Liver (tissue), 9 donors: ENCODE results near the gene STH. TPM values are rescaled to one million over a fixed set of nuclear protein-coding genes. Genes with fewer than 3 reads are reported as not detected.

Source experiments
- DNase-seq: peaks from one replicate; pipeline ENCODE4 v3.0.0-alpha.2; 2017; ENCODE audit warnings: low spot score
- H3K27ac ChIP-seq, 2 donors: one replicate each; pipeline ENCODE4 v1.7.0; 2013; ENCODE audit warnings: inconsistent platforms in 2 of 2, low read length in 2 of 2, control low read depth in 1 of 2, low read depth in 1 of 2, mild to moderate bottlenecking in 1 of 2
- H3K27me3 ChIP-seq, 4 donors: one replicate each; pipeline versions ENCODE4 v1.6.1 to v1.7.0; 2013; ENCODE audit warnings: low read length in 3 of 4, inconsistent platforms in 1 of 4, mild to moderate bottlenecking in 1 of 4, moderate library complexity in 1 of 4; ENCODE audit not compliant: control insufficient read depth in 4 of 4, insufficient read depth in 4 of 4
- H3K36me3 ChIP-seq, 4 donors: one replicate each; pipeline versions ENCODE4 v1.6.1 to v1.7.0; 2013; ENCODE audit warnings: low read length in 3 of 4, mild to moderate bottlenecking in 3 of 4, low read depth in 1 of 4, moderate library complexity in 1 of 4; ENCODE audit not compliant: control insufficient read depth in 4 of 4, insufficient read depth in 3 of 4
- H3K4me1 ChIP-seq, 4 donors: one replicate each; pipeline versions ENCODE4 v1.6.1 to v1.7.0; 2013; ENCODE audit warnings: low read length in 3 of 4, mild to moderate bottlenecking in 3 of 4, moderate library complexity in 1 of 4; ENCODE audit not compliant: control insufficient read depth in 4 of 4, insufficient read depth in 4 of 4
- H3K4me3 ChIP-seq, 3 donors: one replicate each; pipeline versions ENCODE4 v1.6.1 to v1.7.0; 2013; ENCODE audit warnings: low read length in 3 of 3, control low read depth in 1 of 3, low read depth in 1 of 3, mild to moderate bottlenecking in 1 of 3
- H3K9ac ChIP-seq, 2 donors: one replicate each; pipeline ENCODE4 v1.7.0; 2013; ENCODE audit warnings: low read length in 2 of 2, mild to moderate bottlenecking in 2 of 2, moderate library complexity in 2 of 2, control low read depth in 1 of 2, low read depth in 1 of 2
- H3K9me3 ChIP-seq, 4 donors: one replicate each; pipeline versions ENCODE4 v1.6.1 to v1.7.0; 2013; ENCODE audit warnings: low read length in 3 of 4; ENCODE audit not compliant: control insufficient read depth in 4 of 4
- ATF3 ChIP-seq: IDR thresholded peaks from 2 replicates; pipeline ENCODE4 v1.6.1; 2016; ENCODE audit warnings: antibody characterized with exemption
- EGR1 ChIP-seq, 2 donors: IDR thresholded peaks; 2 replicates each; pipeline ENCODE4 v1.6.1; 2016 to 2018; ENCODE audit warnings: antibody characterized with exemption in 2 of 2, low read depth in 2 of 2
- FOXA1 ChIP-seq: IDR thresholded peaks from 2 replicates; pipeline ENCODE4 v1.6.1; 2016; ENCODE audit warnings: antibody characterized with exemption
- FOXA2 ChIP-seq: IDR thresholded peaks from 2 replicates; pipeline ENCODE4 v1.6.1; 2016; ENCODE audit warnings: antibody characterized with exemption
- GABPA ChIP-seq, 2 donors: IDR thresholded peaks in 1 of 2; conservative IDR thresholded peaks in 1 of 2; 2 replicates each; pipeline ENCODE4 v1.6.1; 2016; ENCODE audit warnings: antibody characterized with exemption in 2 of 2, mild to moderate bottlenecking in 1 of 2, moderate library complexity in 1 of 2
- HNF4A ChIP-seq, 2 donors: conservative IDR thresholded peaks; 2 replicates each; pipeline ENCODE4 v1.6.1; 2016; ENCODE audit warnings: antibody characterized with exemption in 2 of 2, mild to moderate bottlenecking in 2 of 2
- HNF4G ChIP-seq: IDR thresholded peaks from 2 replicates; pipeline ENCODE4 v1.6.1; 2016; ENCODE audit warnings: antibody characterized with exemption
- JUND ChIP-seq, 2 donors: IDR thresholded peaks; 2 replicates each; pipeline ENCODE4 v1.6.1; 2016; ENCODE audit warnings: antibody characterized with exemption in 2 of 2
- MAX ChIP-seq: IDR thresholded peaks from 2 replicates; pipeline ENCODE4 v1.6.1; 2016; ENCODE audit warnings: antibody characterized with exemption
- NR2F2 ChIP-seq: IDR thresholded peaks from 2 replicates; pipeline ENCODE4 v1.6.1; 2016; ENCODE audit warnings: antibody characterized with exemption
- RAD21 ChIP-seq, 2 donors: IDR thresholded peaks; 2 replicates each; pipeline ENCODE4 v1.6.1; 2016; ENCODE audit warnings: antibody characterized with exemption in 2 of 2, mild to moderate bottlenecking in 2 of 2
- SP1 ChIP-seq: IDR thresholded peaks from 2 replicates; pipeline ENCODE4 v1.6.1; 2018; ENCODE audit warnings: antibody characterized with exemption, mild to moderate bottlenecking
- TAF1 ChIP-seq: conservative IDR thresholded peaks from 2 replicates; pipeline ENCODE4 v1.6.1; 2016; ENCODE audit warnings: antibody characterized with exemption, mild to moderate bottlenecking
- YY1 ChIP-seq: IDR thresholded peaks from 2 replicates; pipeline ENCODE4 v1.6.1; 2016; ENCODE audit warnings: antibody characterized with exemption, mild to moderate bottlenecking
- WGBS: extraction: QIAGEN DNeasy Blood & Tissue Kit; methylation state at CpG from one replicate; pipeline ENCODE4 v1.1.7; 2013; 5-methylcytosine and 5-hydroxymethylcytosine counted together
- polyA plus RNA-seq, 2 donors: library from polyadenylated mRNA; stranded (reverse) in 1 of 2; unstranded in 1 of 2; fragments of 200-250 nt in 1 of 2; fragments of >200 nt in 1 of 2; fragmentation: Nextera tagmentation in 1 of 2; extraction: Ambion mirVana in 1 of 2; gene quantifications; one replicate each; pipeline versions ENCODE4 v1.2.1 to v1.2.3, GENCODE V29; 2013 to 2015
- total RNA-seq, 2 donors: library from RNA; depleted of rRNA; stranded (reverse); fragments of >200 nt; gene quantifications; one replicate each; pipeline ENCODE4 v1.2.3, GENCODE V29; 2014
- TF ChIP-seq, protein P1 (sequence below): IDR thresholded peaks from 2 replicates; pipeline ENCODE4 v1.6.1; 2016; ENCODE audit warnings: antibody characterized with exemption
- TF ChIP-seq, protein P2 (sequence below): fragments of 150-350 bp; IDR thresholded peaks from 2 replicates; pipeline ENCODE4 v1.5.1; 2017; ENCODE audit warnings: improper control_type of control experiment, low read depth, low read length; ENCODE audit not compliant: missing input control
- TF ChIP-seq, protein P3 (sequence below): IDR thresholded peaks from 2 replicates; pipeline ENCODE4 v1.6.1; 2016; ENCODE audit warnings: antibody characterized with exemption, mild to moderate bottlenecking
- donor health status: healthy.
- donor health status: healthy.
- donor health status: healthy.
- donor health status: healthy.
- donor health status: healthy.

STH gene
- total and polyA plus RNA-seq, 4 donors, result not detected

GRCh38 chr17:46009681-46010596, 10.9 kb downstream of the STH start:
- H3K27ac ChIP-seq, result no peak overlapping the region
- H3K36me3 ChIP-seq, result no peaks in the 10 kb centered on the region
- WGBS, result 89% methylated on average over 33 of the region's 33 CpGs
- no peaks in the 10 kb centered on the region for H3K4me1 ChIP-seq
- H3K9me3 ChIP-seq, result no peaks in the 10 kb centered on the region
- no peak overlapping the region for H3K9ac ChIP-seq
- no peak overlapping the region for H3K4me3 ChIP-seq
- no peak for DNase-seq
- no peaks in the 10 kb centered on the region for H3K27me3 ChIP-seq
- TF ChIP-seq TAF1 (no peak), GABPA (IDR thresholded peaks at IDR 0.05 in 1 of 2, conservative IDR thresholded peaks at IDR 0.05 in 1 of 2) (no peak), SP1 (no peak), EGR1 (IDR thresholded peaks at IDR 0.05; ENCODE audit: low read depth in 2 of 2) (no peak)

DNA sequence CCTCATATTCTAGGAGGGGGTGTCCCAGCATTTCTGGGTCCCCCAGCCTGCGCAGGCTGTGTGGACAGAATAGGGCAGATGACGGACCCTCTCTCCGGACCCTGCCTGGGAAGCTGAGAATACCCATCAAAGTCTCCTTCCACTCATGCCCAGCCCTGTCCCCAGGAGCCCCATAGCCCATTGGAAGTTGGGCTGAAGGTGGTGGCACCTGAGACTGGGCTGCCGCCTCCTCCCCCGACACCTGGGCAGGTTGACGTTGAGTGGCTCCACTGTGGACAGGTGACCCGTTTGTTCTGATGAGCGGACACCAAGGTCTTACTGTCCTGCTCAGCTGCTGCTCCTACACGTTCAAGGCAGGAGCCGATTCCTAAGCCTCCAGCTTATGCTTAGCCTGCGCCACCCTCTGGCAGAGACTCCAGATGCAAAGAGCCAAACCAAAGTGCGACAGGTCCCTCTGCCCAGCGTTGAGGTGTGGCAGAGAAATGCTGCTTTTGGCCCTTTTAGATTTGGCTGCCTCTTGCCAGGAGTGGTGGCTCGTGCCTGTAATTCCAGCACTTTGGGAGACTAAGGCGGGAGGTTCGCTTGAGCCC, 11.6 kb downstream of the STH start:
- no peak for DNase-seq
- Histone ChIP-seq H3K36me3 (no peaks in the 10 kb centered on the region), H3K27ac (no peak overlapping the region), H3K4me3 (no peak overlapping the region), H3K4me1 (no peaks in the 10 kb centered on the region), H3K27me3 (no peaks in the 10 kb centered on the region), H3K9ac (no peak overlapping the region), H3K9me3 (no peaks in the 10 kb centered on the region)
- TF ChIP-seq JUND (IDR thresholded peaks at IDR 0.05) (no peak), MAX (no peak), HNF4A (conservative IDR thresholded peaks at IDR 0.05) (no peak)
- 83% methylated on average over 16 of the region's 16 CpGs for WGBS

DNA sequence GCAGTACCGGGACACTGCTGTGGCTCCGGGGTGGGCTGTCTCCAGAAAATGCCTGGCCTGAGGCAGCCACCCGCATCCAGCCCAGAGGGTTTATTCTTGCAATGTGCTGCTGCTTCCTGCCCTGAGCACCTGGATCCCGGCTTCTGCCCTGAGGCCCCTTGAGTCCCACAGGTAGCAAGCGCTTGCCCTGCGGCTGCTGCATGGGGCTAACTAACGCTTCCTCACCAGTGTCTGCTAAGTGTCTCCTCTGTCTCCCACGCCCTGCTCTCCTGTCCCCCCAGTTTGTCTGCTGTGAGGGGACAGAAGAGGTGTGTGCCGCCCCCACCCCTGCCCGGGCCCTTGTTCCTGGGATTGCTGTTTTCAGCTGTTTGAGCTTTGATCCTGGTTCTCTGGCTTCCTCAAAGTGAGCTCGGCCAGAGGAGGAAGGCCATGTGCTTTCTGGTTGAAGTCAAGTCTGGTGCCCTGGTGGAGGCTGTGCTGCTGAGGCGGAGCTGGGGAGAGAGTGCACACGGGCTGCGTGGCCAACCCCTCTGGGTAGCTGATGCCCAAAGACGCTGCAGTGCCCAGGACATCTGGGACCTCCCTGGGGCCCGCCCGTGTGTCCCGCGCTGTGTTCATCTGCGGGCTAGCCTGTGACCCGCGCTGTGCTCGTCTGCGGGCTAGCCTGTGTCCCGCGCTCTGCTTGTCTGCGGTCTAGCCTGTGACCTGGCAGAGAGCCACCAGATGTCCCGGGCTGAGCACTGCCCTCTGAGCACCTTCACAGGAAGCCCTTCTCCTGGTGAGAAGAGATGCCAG, 12.9 kb downstream of the STH start:
- H3K9me3 ChIP-seq, result no peaks in the 10 kb centered on the region
- H3K4me1 ChIP-seq, result no peaks in the 10 kb centered on the region
- H3K36me3 ChIP-seq, result no peaks in the 10 kb centered on the region
- no peak overlapping the region for H3K9ac ChIP-seq
- no peaks in the 10 kb centered on the region for H3K27me3 ChIP-seq
- DNase-seq, result no peak
- WGBS, result 92% methylated on average over 28 of the region's 28 CpGs
- H3K4me3 ChIP-seq, result no peak overlapping the region
- H3K27ac ChIP-seq, result no peak overlapping the region
- TF ChIP-seq, protein P1, sequence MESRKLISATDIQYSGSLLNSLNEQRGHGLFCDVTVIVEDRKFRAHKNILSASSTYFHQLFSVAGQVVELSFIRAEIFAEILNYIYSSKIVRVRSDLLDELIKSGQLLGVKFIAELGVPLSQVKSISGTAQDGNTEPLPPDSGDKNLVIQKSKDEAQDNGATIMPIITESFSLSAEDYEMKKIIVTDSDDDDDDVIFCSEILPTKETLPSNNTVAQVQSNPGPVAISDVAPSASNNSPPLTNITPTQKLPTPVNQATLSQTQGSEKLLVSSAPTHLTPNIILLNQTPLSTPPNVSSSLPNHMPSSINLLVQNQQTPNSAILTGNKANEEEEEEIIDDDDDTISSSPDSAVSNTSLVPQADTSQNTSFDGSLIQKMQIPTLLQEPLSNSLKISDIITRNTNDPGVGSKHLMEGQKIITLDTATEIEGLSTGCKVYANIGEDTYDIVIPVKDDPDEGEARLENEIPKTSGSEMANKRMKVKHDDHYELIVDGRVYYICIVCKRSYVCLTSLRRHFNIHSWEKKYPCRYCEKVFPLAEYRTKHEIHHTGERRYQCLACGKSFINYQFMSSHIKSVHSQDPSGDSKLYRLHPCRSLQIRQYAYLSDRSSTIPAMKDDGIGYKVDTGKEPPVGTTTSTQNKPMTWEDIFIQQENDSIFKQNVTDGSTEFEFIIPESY, result no peak
- TF ChIP-seq HNF4A (conservative IDR thresholded peaks at IDR 0.05), result no peak
- TF ChIP-seq YY1, result no peak
- TF ChIP-seq RAD21 (IDR thresholded peaks at IDR 0.05), result no peak
- TF ChIP-seq, protein P2, sequence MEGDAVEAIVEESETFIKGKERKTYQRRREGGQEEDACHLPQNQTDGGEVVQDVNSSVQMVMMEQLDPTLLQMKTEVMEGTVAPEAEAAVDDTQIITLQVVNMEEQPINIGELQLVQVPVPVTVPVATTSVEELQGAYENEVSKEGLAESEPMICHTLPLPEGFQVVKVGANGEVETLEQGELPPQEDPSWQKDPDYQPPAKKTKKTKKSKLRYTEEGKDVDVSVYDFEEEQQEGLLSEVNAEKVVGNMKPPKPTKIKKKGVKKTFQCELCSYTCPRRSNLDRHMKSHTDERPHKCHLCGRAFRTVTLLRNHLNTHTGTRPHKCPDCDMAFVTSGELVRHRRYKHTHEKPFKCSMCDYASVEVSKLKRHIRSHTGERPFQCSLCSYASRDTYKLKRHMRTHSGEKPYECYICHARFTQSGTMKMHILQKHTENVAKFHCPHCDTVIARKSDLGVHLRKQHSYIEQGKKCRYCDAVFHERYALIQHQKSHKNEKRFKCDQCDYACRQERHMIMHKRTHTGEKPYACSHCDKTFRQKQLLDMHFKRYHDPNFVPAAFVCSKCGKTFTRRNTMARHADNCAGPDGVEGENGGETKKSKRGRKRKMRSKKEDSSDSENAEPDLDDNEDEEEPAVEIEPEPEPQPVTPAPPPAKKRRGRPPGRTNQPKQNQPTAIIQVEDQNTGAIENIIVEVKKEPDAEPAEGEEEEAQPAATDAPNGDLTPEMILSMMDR, result no peak
- no peak for TF ChIP-seq TAF1
- no peak for TF ChIP-seq JUND (IDR thresholded peaks at IDR 0.05)
- no peak for TF ChIP-seq ATF3
- no peak for TF ChIP-seq HNF4G
- TF ChIP-seq FOXA1, result no peak
- no peak for TF ChIP-seq EGR1 (IDR thresholded peaks at IDR 0.05; ENCODE audit: low read depth in 2 of 2)
- TF ChIP-seq, protein P3, sequence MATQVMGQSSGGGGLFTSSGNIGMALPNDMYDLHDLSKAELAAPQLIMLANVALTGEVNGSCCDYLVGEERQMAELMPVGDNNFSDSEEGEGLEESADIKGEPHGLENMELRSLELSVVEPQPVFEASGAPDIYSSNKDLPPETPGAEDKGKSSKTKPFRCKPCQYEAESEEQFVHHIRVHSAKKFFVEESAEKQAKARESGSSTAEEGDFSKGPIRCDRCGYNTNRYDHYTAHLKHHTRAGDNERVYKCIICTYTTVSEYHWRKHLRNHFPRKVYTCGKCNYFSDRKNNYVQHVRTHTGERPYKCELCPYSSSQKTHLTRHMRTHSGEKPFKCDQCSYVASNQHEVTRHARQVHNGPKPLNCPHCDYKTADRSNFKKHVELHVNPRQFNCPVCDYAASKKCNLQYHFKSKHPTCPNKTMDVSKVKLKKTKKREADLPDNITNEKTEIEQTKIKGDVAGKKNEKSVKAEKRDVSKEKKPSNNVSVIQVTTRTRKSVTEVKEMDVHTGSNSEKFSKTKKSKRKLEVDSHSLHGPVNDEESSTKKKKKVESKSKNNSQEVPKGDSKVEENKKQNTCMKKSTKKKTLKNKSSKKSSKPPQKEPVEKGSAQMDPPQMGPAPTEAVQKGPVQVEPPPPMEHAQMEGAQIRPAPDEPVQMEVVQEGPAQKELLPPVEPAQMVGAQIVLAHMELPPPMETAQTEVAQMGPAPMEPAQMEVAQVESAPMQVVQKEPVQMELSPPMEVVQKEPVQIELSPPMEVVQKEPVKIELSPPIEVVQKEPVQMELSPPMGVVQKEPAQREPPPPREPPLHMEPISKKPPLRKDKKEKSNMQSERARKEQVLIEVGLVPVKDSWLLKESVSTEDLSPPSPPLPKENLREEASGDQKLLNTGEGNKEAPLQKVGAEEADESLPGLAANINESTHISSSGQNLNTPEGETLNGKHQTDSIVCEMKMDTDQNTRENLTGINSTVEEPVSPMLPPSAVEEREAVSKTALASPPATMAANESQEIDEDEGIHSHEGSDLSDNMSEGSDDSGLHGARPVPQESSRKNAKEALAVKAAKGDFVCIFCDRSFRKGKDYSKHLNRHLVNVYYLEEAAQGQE, result no peak
- no peak for TF ChIP-seq SP1
- TF ChIP-seq NR2F2, result no peak
- no peak for TF ChIP-seq GABPA (IDR thresholded peaks at IDR 0.05 in 1 of 2, conservative IDR thresholded peaks at IDR 0.05 in 1 of 2)
- no peak for TF ChIP-seq FOXA2
